Astrocyte (in vitro differentiated cells and primary cell): ENCODE results near the gene PTPRM. TPM values are rescaled to one million over a fixed set of nuclear protein-coding genes. Genes with fewer than 3 reads are reported as not detected.

Experiments used
- DNase-seq: peaks from one replicate; pipeline ENCODE4 v3.0.0-alpha.2; 2010; ENCODE audit warnings: low read depth
- FAIRE-seq: peaks from 2 replicates; lab custom pipeline; 2011; peaks lifted over from hg19 to GRCh38; lab: Jason Lieb, UNC
- H2AFZ ChIP-seq: 2 replicates; pipeline ENCODE4 v1.6.0; 2012; ENCODE audit warnings: low read depth, low read length, inconsistent platforms
- H3K27ac ChIP-seq: 2 replicates; pipeline ENCODE4 v1.5.1; 2011; ENCODE audit warnings: low read depth, low read length, inconsistent platforms
- H3K27me3 ChIP-seq: 2 replicates; pipeline ENCODE4 v1.6.0; 2011; ENCODE audit warnings: low read length, inconsistent platforms; ENCODE audit not compliant: insufficient read depth
- H3K36me3 ChIP-seq: 2 replicates; pipeline ENCODE4 v1.5.1; 2011; ENCODE audit warnings: low read length, inconsistent platforms; ENCODE audit not compliant: insufficient read depth
- H3K4me1 ChIP-seq: 2 replicates; pipeline ENCODE4 v1.5.1; 2011; ENCODE audit warnings: low read length, inconsistent platforms; ENCODE audit not compliant: insufficient read depth
- H3K4me2 ChIP-seq: 2 replicates; pipeline ENCODE4 v1.6.0; 2012; ENCODE audit warnings: low read length, inconsistent platforms
- H3K4me3 ChIP-seq: 2 replicates; pipeline ENCODE4 v1.5.1; 2011; ENCODE audit warnings: low read depth, mild to moderate bottlenecking, low read length, inconsistent platforms; ENCODE audit not compliant: insufficient read depth
- H3K79me2 ChIP-seq: 2 replicates; pipeline ENCODE4 v1.6.0; 2012; ENCODE audit warnings: mild to moderate bottlenecking, low read length, inconsistent platforms; ENCODE audit not compliant: insufficient read depth
- H3K9ac ChIP-seq: 2 replicates; pipeline ENCODE4 v1.6.0; 2012; ENCODE audit warnings: mild to moderate bottlenecking, low read length, inconsistent platforms
- H3K9me3 ChIP-seq: 2 replicates; pipeline ENCODE4 v1.5.1; 2012; ENCODE audit warnings: low read depth, mild to moderate bottlenecking, low read length, inconsistent platforms; ENCODE audit not compliant: insufficient read depth
- H4K20me1 ChIP-seq: 2 replicates; pipeline ENCODE4 v1.6.0; 2012; ENCODE audit warnings: low read length, inconsistent platforms; ENCODE audit not compliant: insufficient read depth
- H3K27ac Mint-ChIP-seq: one replicate; pipeline ENCODE4 v1.8.0; 2021; ENCODE audit warnings: mild to moderate bottlenecking, mixed read lengths; ENCODE audit not compliant: unreplicated experiment
- H3K27me3 Mint-ChIP-seq: one replicate; pipeline ENCODE4 v1.8.0; 2021; ENCODE audit warnings: low read depth, mixed read lengths; ENCODE audit not compliant: unreplicated experiment
- H3K36me3 Mint-ChIP-seq: one replicate; pipeline ENCODE4 v1.8.0; 2021; ENCODE audit warnings: low read depth, mixed read lengths; ENCODE audit not compliant: unreplicated experiment
- H3K4me1 Mint-ChIP-seq: one replicate; pipeline ENCODE4 v1.8.0; 2021; ENCODE audit warnings: low read depth, mixed read lengths; ENCODE audit not compliant: unreplicated experiment
- H3K4me3 Mint-ChIP-seq: one replicate; pipeline ENCODE4 v1.8.0; 2021; ENCODE audit warnings: mild to moderate bottlenecking, moderate library complexity, mixed read lengths; ENCODE audit not compliant: unreplicated experiment
- H3K9me3 Mint-ChIP-seq: one replicate; pipeline ENCODE4 v1.8.0; 2021; ENCODE audit warnings: mild to moderate bottlenecking, mixed read lengths; ENCODE audit not compliant: unreplicated experiment
- CTCF ChIP-seq: IDR thresholded peaks from 2 replicates; pipeline ENCODE4 v1.5.1; 2011; ENCODE audit warnings: low read depth, mild to moderate bottlenecking, inconsistent platforms, low read length, moderate library complexity; ENCODE audit not compliant: insufficient read depth
- EZH2 ChIP-seq: IDR thresholded peaks from 2 replicates; pipeline ENCODE4 v1.6.1; 2012; ENCODE audit warnings: mild to moderate bottlenecking, low read length, inconsistent platforms; ENCODE audit not compliant: insufficient read depth
- total RNA-seq: library from RNA; stranded (reverse); gene quantifications from 2 replicates; pipeline ENCODE4 v1.2.1, GENCODE V29; 2021

The PTPRM gene
- total RNA-seq, 1 donor from 2014 or later = 59.6 TPM

DNA sequence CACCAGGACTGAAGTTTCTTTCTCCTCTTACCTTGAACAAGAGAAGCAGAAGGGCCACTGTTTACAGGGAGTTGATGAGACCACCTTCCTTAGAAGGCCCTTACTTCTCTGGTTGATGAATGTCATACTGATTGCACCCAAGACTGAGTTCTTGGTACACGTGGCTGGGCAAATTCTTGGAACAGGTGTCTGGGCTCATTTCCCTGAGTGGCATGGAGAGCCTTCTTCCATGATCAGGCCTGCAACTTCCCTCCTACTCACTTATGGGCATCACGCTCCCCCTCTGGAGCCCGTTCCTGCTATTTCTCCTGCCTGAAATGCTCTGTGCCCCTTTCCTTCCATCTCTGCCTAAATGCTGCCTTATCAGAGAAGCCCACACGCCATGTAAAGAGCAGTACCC, 110.3 kb downstream of the PTPRM start:
- H3K27me3 Mint-ChIP-seq = no peaks in the 10 kb centered on the region
- no peak overlapping the region for H3K4me3 ChIP-seq
- no peaks in the 10 kb centered on the region for H3K27me3 ChIP-seq
- no peak overlapping the region for H3K9ac ChIP-seq
- no peaks in the 10 kb centered on the region for H3K36me3 ChIP-seq
- H3K4me1 ChIP-seq = no peaks in the 10 kb centered on the region
- no peaks in the 10 kb centered on the region for H3K9me3 ChIP-seq
- H4K20me1 ChIP-seq = peaks cover 32% of the 10 kb centered on the region
- no peak overlapping the region for H3K4me3 Mint-ChIP-seq
- peaks cover 2% of the 10 kb centered on the region for H3K36me3 Mint-ChIP-seq
- H3K4me1 Mint-ChIP-seq = peaks cover 10% of the 10 kb centered on the region
- TF ChIP-seq EZH2 (no peak), CTCF (no peak)
- peaks cover 12% of the 10 kb centered on the region for H3K79me2 ChIP-seq
- no peak overlapping the region for H2AFZ ChIP-seq
- H3K9me3 Mint-ChIP-seq = peaks cover 1% of the 10 kb centered on the region
- peak overlapping the region; percentile 75 for H3K27ac Mint-ChIP-seq
- no peak overlapping the region for H3K27ac ChIP-seq
- DNase-seq = no peak
- no peak overlapping the region for H3K4me2 ChIP-seq
- FAIRE-seq = no peak

- Mint-ChIP-seq H3K27me3 (no peaks in the 10 kb centered on the region), H3K4me3 (no peak overlapping the region), H3K27ac (no peak overlapping the region), H3K4me1 (peaks cover 10% of the 10 kb centered on the region), H3K36me3 (peaks cover 2% of the 10 kb centered on the region), H3K9me3 (peaks cover 1% of the 10 kb centered on the region)
- Histone ChIP-seq H3K9ac (no peak overlapping the region), H2AFZ (no peak overlapping the region), H3K4me3 (no peak overlapping the region), H3K9me3 (no peaks in the 10 kb centered on the region), H3K4me2 (no peak overlapping the region), H3K27ac (no peak overlapping the region), H4K20me1 (peaks cover 30% of the 10 kb centered on the region), H3K27me3 (no peaks in the 10 kb centered on the region), H3K4me1 (no peaks in the 10 kb centered on the region), H3K36me3 (no peaks in the 10 kb centered on the region), H3K79me2 (peaks cover 16% of the 10 kb centered on the region)
- TF ChIP-seq CTCF = no peak
- no peak for TF ChIP-seq EZH2
- no peak for DNase-seq
- FAIRE-seq = no peak
These were observed 111.3 kb downstream of the PTPRM start for GRCh38 chr18:7678389-7678788.

- H3K27me3 Mint-ChIP-seq = no peaks in the 10 kb centered on the region
- FAIRE-seq = no peak
- Histone ChIP-seq H3K9ac (no peak overlapping the region), H3K27me3 (no peaks in the 10 kb centered on the region), H3K4me1 (no peaks in the 10 kb centered on the region), H3K79me2 (peaks cover 18% of the 10 kb centered on the region), H3K4me3 (no peak overlapping the region), H3K4me2 (no peak overlapping the region), H4K20me1 (peaks cover 28% of the 10 kb centered on the region), H2AFZ (no peak overlapping the region), H3K27ac (no peak overlapping the region), H3K36me3 (no peaks in the 10 kb centered on the region), H3K9me3 (no peaks in the 10 kb centered on the region)
- no peak for TF ChIP-seq CTCF
- H3K27ac Mint-ChIP-seq = no peak overlapping the region
- H3K4me1 Mint-ChIP-seq = peaks cover 10% of the 10 kb centered on the region
- H3K9me3 Mint-ChIP-seq = peaks cover 1% of the 10 kb centered on the region
- peaks cover 2% of the 10 kb centered on the region for H3K36me3 Mint-ChIP-seq
- no peak for DNase-seq
- H3K4me3 Mint-ChIP-seq = no peak overlapping the region
These were observed 111.7 kb downstream of the PTPRM start for GRCh38 chr18:7678801-7679200.
